HepG2 (cell line): ENCODE results near the gene CTDSP2. TPM values are rescaled to one million over a fixed set of nuclear protein-coding genes. Genes with fewer than 3 reads are reported as not detected.

Experiments used
- CENPX ChIP-seq: sonication (generic); formaldehyde crosslinking; IDR thresholded peaks from 2 replicates; pipeline ENCODE4 v1.9.0; 2021; ENCODE audit warnings: mild to moderate bottlenecking, missing genetic modification reagents, moderate library complexity
- DPF2 ChIP-seq: sonication (generic); formaldehyde crosslinking; IDR thresholded peaks from 2 replicates; pipeline ENCODE4 v1.4.0; 2020; ENCODE audit warnings: mild to moderate bottlenecking, low read depth, missing genetic modification reagents, borderline replicate concordance
- FOXO1 ChIP-seq: sonication (generic); formaldehyde crosslinking; IDR thresholded peaks from 2 replicates; pipeline ENCODE4 v1.4.0; 2020; ENCODE audit warnings: missing genetic modification reagents
- KDM1A ChIP-seq: IDR thresholded peaks from 2 replicates; pipeline ENCODE4 v1.6.1; 2016; ENCODE audit warnings: missing compliant biosample characterization
- KDM6A ChIP-seq: IDR thresholded peaks from 2 replicates; pipeline ENCODE4 v1.6.1; 2016; ENCODE audit warnings: low read depth
- MZF1 ChIP-seq: sonication (generic); formaldehyde crosslinking; IDR thresholded peaks from 2 replicates; pipeline ENCODE4 v1.8.1; 2023; ENCODE audit warnings: mild to moderate bottlenecking, missing genetic modification reagents, borderline replicate concordance
- NCOA1 ChIP-seq: sonication (generic); formaldehyde crosslinking; IDR thresholded peaks from 2 replicates; pipeline ENCODE4 v1.9.0; 2021; ENCODE audit warnings: missing genetic modification reagents
- PTBP1 ChIP-seq: fragments of 200-400 bp; formaldehyde crosslinking; IDR thresholded peaks from 2 replicates; pipeline ENCODE4 v1.6.1; 2018; ENCODE audit warnings: low read length, low read depth; ENCODE audit not compliant: poor library complexity, severe bottlenecking
- RBFOX2 ChIP-seq: fragments of 200-400 bp; formaldehyde crosslinking; IDR thresholded peaks from 2 replicates; pipeline ENCODE4 v1.6.1; 2017; ENCODE audit warnings: low read depth, mild to moderate bottlenecking, low read length
- ZNF766 ChIP-seq: sonication (generic); formaldehyde crosslinking; IDR thresholded peaks from 2 replicates; pipeline ENCODE4 v1.5.0; 2020; ENCODE audit warnings: missing genetic modification reagents, borderline replicate concordance
- polyA plus RNA-seq, 8 experiments: library from polyadenylated mRNA; depleted of rRNA in 3 of 8; stranded (reverse) in 7 of 8; unstranded in 1 of 8; fragments of >200 nt; fragmentation: Illumina TruSeq in 4 of 8; extraction: Trizol in 4 of 8; gene quantifications; 2 replicates each; pipeline versions ENCODE4 v1.2.1 to v1.2.3, GENCODE V29; 2011 to 2016; ENCODE audit warnings: low read depth in 4 of 8, missing spikeins in 1 of 8, mixed read lengths in 1 of 8; ENCODE audit not compliant: insufficient read depth in 1 of 8
- total RNA-seq, 5 experiments: library from RNA; depleted of rRNA; stranded (reverse); fragments of >200 nt; fragmentation: Illumina TruSeq; extraction: Trizol; gene quantifications; 2 replicates each; pipeline ENCODE4 v1.2.3, GENCODE V29; 2016; ENCODE audit warnings: low read depth in 1 of 5
- TF ChIP-seq, protein P1 (sequence below): IDR thresholded peaks from 2 replicates; pipeline ENCODE4 v1.4.0; 2020; ENCODE audit warnings: mild to moderate bottlenecking, missing genetic modification reagents
- TF ChIP-seq, protein P2 (sequence below): sonication (generic); formaldehyde crosslinking; IDR thresholded peaks from 2 replicates; pipeline ENCODE4 v1.5.0; 2020; ENCODE audit warnings: missing genetic modification reagents
- TF ChIP-seq, protein P3 (sequence below): sonication (generic); formaldehyde crosslinking; IDR thresholded peaks from 2 replicates; pipeline ENCODE4 v1.4.0; 2020; ENCODE audit warnings: low read depth, missing genetic modification reagents
- TF ChIP-seq, protein P4 (sequence below): sonication (generic); formaldehyde crosslinking; conservative IDR thresholded peaks from 2 replicates; pipeline ENCODE4 v1.4.0; 2020; ENCODE audit warnings: mild to moderate bottlenecking, missing genetic modification reagents, moderate library complexity
- TF ChIP-seq, protein P5 (sequence below): sonication (generic); formaldehyde crosslinking; IDR thresholded peaks from 2 replicates; pipeline ENCODE4 v1.4.0; 2020; ENCODE audit warnings: missing genetic modification reagents

CTDSP2 gene
- total and polyA plus RNA-seq, 2 of the 13 experiments (the other 11 are each of a cell fraction or from before 2014, with no cell fraction given): 38.1 to 82.5 TPM

DNA sequence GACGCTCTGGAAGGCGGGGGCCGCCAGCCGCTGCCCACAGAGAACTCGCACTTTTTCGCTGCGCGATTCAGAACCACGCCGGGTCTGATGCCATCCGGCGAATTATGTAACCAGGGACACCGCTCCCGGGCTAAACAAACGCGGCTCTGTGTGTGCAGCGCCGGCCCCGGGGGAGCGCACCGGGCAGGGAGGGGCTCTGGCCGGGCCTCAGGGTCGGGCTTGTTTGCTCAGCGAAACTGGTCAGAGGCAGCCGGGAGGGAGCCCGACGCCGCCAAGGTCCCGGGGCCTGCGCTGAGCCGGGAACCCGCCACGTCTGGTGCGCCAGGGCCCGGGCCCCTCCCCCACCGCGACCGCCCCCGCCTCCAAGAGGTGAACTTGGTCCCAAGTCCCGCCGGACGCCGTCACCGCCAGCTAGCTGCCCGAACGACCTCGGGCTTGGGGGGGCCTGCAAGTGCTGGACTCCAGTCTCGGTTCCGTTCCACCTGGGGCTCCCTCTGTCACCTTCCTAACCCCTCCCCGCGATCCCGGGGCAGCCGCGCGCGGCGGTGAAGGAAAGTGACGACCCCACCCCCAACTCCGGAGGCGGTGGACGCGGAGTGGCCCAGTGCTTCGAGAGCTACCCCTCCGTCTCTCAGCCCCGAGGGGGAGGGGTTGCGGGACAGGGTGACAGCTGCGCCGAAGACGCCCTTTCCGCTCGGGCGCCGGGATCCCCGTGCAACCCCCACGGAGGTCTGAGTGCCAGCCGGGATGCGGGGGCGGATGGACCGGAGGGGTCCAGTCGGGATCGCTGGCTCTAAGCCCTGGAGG lies 848 bp downstream of the CTDSP2 start (continued):
- TF ChIP-seq, protein P1, sequence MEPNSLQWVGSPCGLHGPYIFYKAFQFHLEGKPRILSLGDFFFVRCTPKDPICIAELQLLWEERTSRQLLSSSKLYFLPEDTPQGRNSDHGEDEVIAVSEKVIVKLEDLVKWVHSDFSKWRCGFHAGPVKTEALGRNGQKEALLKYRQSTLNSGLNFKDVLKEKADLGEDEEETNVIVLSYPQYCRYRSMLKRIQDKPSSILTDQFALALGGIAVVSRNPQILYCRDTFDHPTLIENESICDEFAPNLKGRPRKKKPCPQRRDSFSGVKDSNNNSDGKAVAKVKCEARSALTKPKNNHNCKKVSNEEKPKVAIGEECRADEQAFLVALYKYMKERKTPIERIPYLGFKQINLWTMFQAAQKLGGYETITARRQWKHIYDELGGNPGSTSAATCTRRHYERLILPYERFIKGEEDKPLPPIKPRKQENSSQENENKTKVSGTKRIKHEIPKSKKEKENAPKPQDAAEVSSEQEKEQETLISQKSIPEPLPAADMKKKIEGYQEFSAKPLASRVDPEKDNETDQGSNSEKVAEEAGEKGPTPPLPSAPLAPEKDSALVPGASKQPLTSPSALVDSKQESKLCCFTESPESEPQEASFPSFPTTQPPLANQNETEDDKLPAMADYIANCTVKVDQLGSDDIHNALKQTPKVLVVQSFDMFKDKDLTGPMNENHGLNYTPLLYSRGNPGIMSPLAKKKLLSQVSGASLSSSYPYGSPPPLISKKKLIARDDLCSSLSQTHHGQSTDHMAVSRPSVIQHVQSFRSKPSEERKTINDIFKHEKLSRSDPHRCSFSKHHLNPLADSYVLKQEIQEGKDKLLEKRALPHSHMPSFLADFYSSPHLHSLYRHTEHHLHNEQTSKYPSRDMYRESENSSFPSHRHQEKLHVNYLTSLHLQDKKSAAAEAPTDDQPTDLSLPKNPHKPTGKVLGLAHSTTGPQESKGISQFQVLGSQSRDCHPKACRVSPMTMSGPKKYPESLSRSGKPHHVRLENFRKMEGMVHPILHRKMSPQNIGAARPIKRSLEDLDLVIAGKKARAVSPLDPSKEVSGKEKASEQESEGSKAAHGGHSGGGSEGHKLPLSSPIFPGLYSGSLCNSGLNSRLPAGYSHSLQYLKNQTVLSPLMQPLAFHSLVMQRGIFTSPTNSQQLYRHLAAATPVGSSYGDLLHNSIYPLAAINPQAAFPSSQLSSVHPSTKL: peak; percentile 83
- TF ChIP-seq PTBP1 (no peak), KDM6A (CRISPR knock-in tag) (peak; percentile 62), RBFOX2 (peak; percentile 88), DPF2 (CRISPR knock-in tag) (no peak), KDM1A (CRISPR knock-in tag) (no peak), MZF1 (CRISPR knock-in tag) (no peak), ZNF766 (no peak), CENPX (CRISPR knock-in tag) (no peak), FOXO1 (CRISPR knock-in tag) (peak; percentile 87), NCOA1 (no peak)
- TF ChIP-seq, protein P2, sequence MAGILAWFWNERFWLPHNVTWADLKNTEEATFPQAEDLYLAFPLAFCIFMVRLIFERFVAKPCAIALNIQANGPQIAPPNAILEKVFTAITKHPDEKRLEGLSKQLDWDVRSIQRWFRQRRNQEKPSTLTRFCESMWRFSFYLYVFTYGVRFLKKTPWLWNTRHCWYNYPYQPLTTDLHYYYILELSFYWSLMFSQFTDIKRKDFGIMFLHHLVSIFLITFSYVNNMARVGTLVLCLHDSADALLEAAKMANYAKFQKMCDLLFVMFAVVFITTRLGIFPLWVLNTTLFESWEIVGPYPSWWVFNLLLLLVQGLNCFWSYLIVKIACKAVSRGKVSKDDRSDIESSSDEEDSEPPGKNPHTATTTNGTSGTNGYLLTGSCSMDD (CRISPR knock-in tag): no peak
- TF ChIP-seq, protein P3, sequence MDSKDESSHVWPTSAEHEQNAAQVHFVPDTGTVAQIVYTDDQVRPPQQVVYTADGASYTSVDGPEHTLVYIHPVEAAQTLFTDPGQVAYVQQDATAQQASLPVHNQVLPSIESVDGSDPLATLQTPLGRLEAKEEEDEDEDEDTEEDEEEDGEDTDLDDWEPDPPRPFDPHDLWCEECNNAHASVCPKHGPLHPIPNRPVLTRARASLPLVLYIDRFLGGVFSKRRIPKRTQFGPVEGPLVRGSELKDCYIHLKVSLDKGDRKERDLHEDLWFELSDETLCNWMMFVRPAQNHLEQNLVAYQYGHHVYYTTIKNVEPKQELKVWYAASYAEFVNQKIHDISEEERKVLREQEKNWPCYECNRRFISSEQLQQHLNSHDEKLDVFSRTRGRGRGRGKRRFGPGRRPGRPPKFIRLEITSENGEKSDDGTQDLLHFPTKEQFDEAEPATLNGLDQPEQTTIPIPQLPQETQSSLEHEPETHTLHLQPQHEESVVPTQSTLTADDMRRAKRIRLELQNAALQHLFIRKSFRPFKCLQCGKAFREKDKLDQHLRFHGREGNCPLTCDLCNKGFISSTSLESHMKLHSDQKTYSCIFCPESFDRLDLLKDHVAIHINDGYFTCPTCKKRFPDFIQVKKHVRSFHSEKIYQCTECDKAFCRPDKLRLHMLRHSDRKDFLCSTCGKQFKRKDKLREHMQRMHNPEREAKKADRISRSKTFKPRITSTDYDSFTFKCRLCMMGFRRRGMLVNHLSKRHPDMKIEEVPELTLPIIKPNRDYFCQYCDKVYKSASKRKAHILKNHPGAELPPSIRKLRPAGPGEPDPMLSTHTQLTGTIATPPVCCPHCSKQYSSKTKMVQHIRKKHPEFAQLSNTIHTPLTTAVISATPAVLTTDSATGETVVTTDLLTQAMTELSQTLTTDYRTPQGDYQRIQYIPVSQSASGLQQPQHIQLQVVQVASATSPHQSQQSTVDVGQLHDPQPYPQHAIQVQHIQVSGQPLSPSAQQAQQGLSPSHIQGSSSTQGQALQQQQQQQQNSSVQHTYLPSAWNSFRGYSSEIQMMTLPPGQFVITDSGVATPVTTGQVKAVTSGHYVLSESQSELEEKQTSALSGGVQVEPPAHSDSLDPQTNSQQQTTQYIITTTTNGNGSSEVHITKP (CRISPR knock-in tag): peak; percentile 71
- TF ChIP-seq, protein P4, sequence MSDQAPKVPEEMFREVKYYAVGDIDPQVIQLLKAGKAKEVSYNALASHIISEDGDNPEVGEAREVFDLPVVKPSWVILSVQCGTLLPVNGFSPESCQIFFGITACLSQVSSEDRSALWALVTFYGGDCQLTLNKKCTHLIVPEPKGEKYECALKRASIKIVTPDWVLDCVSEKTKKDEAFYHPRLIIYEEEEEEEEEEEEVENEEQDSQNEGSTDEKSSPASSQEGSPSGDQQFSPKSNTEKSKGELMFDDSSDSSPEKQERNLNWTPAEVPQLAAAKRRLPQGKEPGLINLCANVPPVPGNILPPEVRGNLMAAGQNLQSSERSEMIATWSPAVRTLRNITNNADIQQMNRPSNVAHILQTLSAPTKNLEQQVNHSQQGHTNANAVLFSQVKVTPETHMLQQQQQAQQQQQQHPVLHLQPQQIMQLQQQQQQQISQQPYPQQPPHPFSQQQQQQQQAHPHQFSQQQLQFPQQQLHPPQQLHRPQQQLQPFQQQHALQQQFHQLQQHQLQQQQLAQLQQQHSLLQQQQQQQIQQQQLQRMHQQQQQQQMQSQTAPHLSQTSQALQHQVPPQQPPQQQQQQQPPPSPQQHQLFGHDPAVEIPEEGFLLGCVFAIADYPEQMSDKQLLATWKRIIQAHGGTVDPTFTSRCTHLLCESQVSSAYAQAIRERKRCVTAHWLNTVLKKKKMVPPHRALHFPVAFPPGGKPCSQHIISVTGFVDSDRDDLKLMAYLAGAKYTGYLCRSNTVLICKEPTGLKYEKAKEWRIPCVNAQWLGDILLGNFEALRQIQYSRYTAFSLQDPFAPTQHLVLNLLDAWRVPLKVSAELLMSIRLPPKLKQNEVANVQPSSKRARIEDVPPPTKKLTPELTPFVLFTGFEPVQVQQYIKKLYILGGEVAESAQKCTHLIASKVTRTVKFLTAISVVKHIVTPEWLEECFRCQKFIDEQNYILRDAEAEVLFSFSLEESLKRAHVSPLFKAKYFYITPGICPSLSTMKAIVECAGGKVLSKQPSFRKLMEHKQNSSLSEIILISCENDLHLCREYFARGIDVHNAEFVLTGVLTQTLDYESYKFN (CRISPR knock-in tag): peak; percentile 77; the same call in 1 of the 2 replicates
- TF ChIP-seq, protein P5, sequence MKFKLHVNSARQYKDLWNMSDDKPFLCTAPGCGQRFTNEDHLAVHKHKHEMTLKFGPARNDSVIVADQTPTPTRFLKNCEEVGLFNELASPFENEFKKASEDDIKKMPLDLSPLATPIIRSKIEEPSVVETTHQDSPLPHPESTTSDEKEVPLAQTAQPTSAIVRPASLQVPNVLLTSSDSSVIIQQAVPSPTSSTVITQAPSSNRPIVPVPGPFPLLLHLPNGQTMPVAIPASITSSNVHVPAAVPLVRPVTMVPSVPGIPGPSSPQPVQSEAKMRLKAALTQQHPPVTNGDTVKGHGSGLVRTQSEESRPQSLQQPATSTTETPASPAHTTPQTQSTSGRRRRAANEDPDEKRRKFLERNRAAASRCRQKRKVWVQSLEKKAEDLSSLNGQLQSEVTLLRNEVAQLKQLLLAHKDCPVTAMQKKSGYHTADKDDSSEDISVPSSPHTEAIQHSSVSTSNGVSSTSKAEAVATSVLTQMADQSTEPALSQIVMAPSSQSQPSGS (CRISPR knock-in tag): peak; percentile 89
